Lower leg skin (tissue), 4 donors: Measurements from ENCODE around the gene SERTAD2. TPM values are rescaled to one million over a fixed set of nuclear protein-coding genes. Genes with fewer than 3 reads are reported as not detected.

Experiments used
- DNase-seq, 2 donors: peaks; one replicate each; pipeline ENCODE4 v3.0.0-alpha.2; 2019; ENCODE audit warnings: low spot score in 2 of 2
- H3K4me3 ChIP-seq: fragments of 200-600 bp; sonication (generic); 2 replicates; pipeline ENCODE4 v1.5.1; 2017; ENCODE audit warnings: mild to moderate bottlenecking, low read depth; ENCODE audit not compliant: poor library complexity, severe bottlenecking
- POLR2A ChIP-seq, 2 donors: fragments of 450-650 bp; IDR thresholded peaks; one replicate each; pipeline ENCODE4 v1.6.1; 2016 to 2017; ENCODE audit warnings: antibody characterized with exemption in 2 of 2, mild to moderate bottlenecking in 1 of 2, moderate library complexity in 1 of 2
- WGBS, 2 donors: methylation state at CpG; one replicate each; pipeline ENCODE4 v1.1.5; 2018; 5-methylcytosine and 5-hydroxymethylcytosine counted together
- intact Hi-C: fragments of 100-400 bp; cut with DNase I; formaldehyde crosslinking; loops from one replicate; pipeline ENCODE4 v1.15.0; 2023; ENCODE audit warnings: low total_unique reads
- total RNA-seq, 4 donors: library from RNA; depleted of rRNA; stranded (reverse); fragments of >200 nt; gene quantifications; one replicate each; pipeline ENCODE4 v1.1.0, GENCODE V29; 2016
- TF ChIP-seq, protein P1 (sequence below), 3 donors: fragments of 450-650 bp; IDR thresholded peaks; one replicate each; pipeline ENCODE4 v1.5.1; 2016; ENCODE audit warnings: antibody characterized with exemption in 3 of 3, mild to moderate bottlenecking in 3 of 3, moderate library complexity in 2 of 3

SERTAD2 gene
- total RNA-seq, 4 donors from 2014 or later: 27.7 to 31.8 (median 30.7) TPM

DNA sequence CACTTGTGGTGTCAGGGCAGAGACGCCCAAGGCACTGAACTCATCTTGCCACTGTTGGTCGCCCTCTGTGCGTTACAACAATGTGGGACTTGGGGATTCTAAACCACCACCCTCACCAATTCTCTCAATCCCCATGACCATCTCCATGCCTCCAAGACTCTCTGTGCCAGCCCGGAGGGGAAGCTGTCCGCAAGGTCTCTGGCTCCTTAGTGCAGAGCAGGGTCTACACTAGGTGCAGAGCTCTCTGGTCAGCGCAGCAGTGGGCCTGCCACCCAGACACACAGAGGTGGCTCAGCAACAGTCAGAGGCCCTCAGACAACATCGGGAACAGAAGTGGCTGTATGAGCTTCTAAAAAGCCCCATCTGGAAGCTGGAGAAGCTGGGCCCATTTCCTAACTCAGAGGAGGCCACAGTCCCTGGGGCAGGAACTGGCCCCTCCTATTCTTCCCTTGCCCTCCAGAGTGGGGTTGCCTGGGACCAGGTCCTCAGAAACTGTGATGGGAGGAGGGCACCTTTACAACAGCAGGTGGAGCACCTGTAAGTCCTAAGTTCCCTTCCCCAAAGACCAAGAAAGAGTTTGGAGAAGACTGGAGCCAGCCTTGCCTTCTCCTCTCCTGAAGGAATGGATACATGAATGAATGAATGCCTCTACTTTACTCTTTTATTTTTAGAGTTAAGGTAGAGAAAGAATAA, 37.7 kb downstream of the SERTAD2 start:
- DNase-seq: peak in 1 of 2 donors; percentile 80
- intact Hi-C loops: no loop called here
- TF ChIP-seq, protein P1, sequence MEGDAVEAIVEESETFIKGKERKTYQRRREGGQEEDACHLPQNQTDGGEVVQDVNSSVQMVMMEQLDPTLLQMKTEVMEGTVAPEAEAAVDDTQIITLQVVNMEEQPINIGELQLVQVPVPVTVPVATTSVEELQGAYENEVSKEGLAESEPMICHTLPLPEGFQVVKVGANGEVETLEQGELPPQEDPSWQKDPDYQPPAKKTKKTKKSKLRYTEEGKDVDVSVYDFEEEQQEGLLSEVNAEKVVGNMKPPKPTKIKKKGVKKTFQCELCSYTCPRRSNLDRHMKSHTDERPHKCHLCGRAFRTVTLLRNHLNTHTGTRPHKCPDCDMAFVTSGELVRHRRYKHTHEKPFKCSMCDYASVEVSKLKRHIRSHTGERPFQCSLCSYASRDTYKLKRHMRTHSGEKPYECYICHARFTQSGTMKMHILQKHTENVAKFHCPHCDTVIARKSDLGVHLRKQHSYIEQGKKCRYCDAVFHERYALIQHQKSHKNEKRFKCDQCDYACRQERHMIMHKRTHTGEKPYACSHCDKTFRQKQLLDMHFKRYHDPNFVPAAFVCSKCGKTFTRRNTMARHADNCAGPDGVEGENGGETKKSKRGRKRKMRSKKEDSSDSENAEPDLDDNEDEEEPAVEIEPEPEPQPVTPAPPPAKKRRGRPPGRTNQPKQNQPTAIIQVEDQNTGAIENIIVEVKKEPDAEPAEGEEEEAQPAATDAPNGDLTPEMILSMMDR (IDR thresholded peaks at IDR 0.05): no peak
- no peak for TF ChIP-seq POLR2A (IDR thresholded peaks at IDR 0.05)
- WGBS, 2 donors: 92 to 100% methylated on average over 6 to 7 of the region's 7 CpGs
- no peak overlapping the region for H3K4me3 ChIP-seq

DNA sequence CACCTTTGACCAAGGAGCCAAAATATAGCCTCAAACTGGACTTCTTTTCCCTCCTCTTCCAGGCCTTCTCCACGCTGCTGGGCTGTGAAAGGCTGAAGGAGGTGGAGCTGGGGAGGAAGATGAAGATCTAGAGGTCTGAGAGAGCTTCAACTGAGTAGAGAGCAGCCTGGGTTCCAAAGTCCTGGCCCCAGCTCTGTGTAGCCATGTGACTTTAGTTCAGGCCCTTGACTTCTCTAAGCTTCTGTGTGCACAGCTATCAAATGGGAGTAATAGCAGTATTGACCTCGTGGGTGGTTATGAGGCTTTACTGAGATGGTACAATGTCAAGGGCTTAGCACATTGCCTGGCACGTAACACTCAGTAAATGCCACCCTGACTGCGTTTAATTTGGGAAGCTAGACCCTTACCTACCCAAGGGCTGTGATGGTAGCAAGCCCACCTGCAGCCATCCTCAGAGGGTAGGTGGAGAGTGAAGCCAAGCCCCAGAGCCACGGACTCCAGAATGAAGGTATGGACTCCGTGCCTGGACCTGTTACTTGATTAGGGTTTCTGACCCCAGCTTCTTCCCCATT, 38.4 kb downstream of the SERTAD2 start:
- no peak for DNase-seq
- no peak overlapping the region for H3K4me3 ChIP-seq
- TF ChIP-seq POLR2A (IDR thresholded peaks at IDR 0.05): no peak
- TF ChIP-seq, protein P1 (IDR thresholded peaks at IDR 0.05): no peak
- 95 to 96% methylated on average over 6 of the region's 6 CpGs for WGBS, 2 donors
- intact Hi-C loops: no loop called here

DNA sequence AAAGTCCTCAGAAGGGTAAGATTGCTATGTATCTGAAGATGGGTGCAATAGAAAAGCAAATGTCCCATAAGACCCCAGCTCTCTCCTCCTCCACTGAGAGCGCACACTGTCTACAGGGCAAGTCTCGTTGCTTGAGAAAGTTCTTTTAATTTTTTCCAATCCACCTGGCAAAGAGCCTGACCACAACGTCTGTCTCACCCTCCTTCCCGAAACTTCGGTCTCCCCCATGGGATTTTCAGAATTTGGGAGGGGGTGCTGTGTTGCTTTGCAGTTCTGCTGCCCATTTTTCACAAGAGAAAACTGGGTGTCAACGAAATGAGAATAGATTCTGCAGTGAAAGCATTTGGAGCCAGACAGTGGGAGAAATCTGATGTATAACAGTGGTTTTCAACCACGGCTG, 40.4 kb downstream of the SERTAD2 start:
- H3K4me3 ChIP-seq: no peak overlapping the region
- TF ChIP-seq POLR2A (IDR thresholded peaks at IDR 0.05): no peak
- TF ChIP-seq, protein P1 (IDR thresholded peaks at IDR 0.05): no peak
- WGBS, 2 donors: 52 to 71% methylated on average over 7 of the region's 7 CpGs
- intact Hi-C loops: no loop called here
- no peak for DNase-seq

DNA sequence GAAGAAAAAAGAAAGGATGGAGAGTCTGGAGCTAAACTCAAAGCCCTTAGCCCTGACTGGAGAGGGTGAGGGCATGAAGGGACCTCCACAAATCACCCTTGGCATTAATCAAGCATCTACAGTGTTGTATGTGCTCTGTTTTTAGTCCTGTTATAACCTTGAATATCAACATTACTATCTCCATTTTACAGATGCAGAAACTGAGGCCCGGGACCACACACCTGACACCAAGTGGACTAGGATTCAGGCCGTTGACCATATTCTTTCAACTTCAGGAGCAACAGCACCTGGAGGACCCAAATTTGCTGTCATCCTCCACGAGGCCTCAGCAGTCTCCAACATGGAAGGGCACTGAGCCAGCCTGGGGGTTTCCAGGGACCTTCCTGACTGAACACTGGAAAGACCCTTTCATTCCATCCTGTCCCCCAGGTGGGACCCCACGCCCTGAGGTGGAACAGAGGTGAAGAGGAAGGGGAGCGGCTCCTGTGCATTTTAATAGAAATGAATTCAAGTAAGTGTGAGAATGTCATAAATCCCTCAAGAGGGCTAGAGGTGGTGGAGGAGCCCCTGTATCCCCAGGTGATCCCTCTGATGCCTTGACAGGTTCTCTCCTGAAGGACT, 41.0 kb downstream of the SERTAD2 start:
- H3K4me3 ChIP-seq: no peak overlapping the region
- no peak for TF ChIP-seq POLR2A (IDR thresholded peaks at IDR 0.05)
- TF ChIP-seq, protein P1 (IDR thresholded peaks at IDR 0.05): no peak
- no peak for DNase-seq
- WGBS, 2 donors: 72 to 88% methylated on average over 5 of the region's 5 CpGs
- intact Hi-C loops: no loop called here

DNA sequence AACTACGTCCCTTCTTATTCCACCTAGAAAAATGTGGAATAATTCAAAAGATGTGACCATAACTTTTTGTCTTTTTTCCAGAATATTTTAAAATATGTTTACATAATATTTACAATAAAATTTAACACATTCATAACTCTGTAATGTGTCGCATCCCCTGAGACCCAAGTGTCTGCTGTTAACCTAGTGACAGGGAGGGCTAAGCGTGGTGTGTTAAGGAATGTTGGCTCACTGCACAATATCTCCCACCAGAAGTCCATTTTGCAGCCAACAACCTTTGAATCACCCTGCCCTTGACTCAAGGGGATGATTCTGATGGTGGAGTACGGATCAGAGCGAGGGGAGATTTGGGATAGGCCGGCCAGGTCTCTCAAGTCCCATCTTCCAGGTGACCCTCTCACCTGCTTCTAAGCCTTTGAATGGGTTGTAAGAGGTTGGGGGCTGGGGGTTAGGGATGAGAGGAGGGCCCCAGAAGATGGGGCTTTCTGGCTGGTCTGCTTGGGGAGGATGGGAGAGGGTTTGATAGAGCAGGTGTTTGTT, 43.3 kb downstream of the SERTAD2 start:
- intact Hi-C loops: no loop called here
- no peak for DNase-seq
- H3K4me3 ChIP-seq: no peak overlapping the region
- TF ChIP-seq, protein P1 (IDR thresholded peaks at IDR 0.05): no peak
- no peak for TF ChIP-seq POLR2A (IDR thresholded peaks at IDR 0.05)
- 99 to 100% methylated on average over 6 of the region's 6 CpGs for WGBS, 2 donors
